Measurements from ENCODE around the gene RTN4R.
"Not testable (repeated sequence)": the region's sequence is repeated elsewhere in the genome, so short reads cannot be mapped to it uniquely, and the experiment has no call there.

RTN4R gene

DNA sequence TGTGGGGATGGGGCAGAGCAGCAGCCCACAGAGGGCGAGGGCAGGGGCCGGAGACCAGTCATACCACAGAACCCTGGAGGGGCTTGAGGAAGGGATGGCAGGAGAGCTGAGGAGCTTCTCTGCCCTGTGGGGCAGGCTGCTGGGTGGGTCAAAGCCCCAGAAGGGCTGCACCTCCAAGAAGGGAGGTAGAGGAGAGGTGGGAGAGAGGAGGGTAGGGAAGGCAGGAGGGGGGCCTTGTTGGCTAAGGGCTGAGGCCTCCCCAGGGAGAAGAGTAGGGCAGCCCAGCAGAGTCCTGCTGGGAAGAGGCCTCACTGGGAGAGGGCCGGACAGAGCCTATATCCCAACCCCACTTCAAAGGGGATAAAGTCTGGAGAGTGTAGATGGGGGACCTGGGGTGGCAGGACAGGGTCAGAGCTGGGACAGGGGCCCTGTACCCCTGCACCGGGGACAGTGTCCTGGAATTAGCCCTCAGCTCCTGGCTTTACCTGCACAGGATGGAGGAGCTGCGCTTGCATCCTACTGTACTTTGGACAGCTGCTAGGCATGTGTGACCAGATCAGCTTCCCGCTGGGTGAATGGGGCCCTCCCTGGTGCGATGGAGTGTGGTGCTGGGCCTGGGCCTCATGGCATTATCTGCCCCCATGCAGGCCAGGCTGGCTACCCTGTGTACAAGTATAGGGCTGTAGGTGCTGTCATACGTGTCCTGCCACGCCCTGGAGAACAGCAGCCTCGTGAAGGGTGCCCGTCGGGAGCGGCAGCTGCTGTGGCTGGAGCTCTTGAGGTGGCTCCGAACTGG lies 44.5 kb upstream of the RTN4R start:
- FAIRE-seq (no peak), DNase-seq (ENCODE audit: insufficient read length, low spot score) (no peak)
- TF ChIP-seq PAX5 (IDR thresholded peaks at IDR 0.05; ENCODE audit: insufficient read depth, low read length, severe bottlenecking), result no peak
- TF ChIP-seq POLR2A (IDR thresholded peaks at IDR 0.05; ENCODE audit: low read depth, low read length), result no peak
- TF ChIP-seq TAF1 (IDR thresholded peaks at IDR 0.05; ENCODE audit: low read depth, low read length), result no peak
- no peak for TF ChIP-seq POLR2AphosphoS5 (IDR thresholded peaks at IDR 0.05; ENCODE audit: low read depth, low read length)

DNA sequence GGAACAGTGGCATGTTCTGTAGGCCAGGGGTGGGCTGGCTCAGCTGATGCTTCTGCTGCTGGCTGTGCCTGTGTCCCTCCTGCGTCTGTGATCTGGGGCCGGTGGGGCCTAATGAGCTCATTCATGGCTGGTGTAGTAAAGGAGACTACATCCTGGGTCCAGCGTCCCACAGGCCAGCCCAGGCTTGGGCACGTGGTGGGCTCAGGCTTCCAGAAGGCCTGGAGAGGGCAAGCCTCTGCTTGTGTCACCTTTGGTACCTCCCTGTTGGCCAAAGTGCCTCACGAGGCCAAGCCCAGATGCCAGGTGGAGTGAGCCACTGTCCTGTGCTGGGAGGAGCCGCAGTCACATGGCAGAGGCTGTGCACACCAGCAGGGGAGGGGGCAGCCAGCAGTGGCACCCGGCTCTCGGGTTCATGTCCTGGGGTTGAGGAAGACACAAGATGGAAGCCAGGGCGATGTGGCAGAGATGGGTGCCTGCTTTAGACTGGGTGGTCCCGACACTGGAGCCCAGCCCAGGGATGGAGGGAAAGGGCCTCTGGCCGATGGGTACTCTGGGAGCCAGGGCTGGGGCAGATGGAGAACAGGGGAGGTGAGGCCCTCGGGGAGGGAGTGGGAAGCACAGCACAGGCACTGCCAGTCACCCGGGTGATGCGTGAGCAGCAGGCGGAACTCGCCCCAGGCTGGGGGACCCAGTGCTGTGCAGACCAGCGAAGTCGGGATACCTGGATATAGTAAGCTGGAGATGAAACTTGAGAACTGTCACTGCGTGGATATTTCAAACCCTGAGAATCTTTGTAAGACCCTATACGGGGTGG lies 43.3 kb upstream of the RTN4R start:
- not testable (repeated sequence) for FAIRE-seq; DNase-seq (ENCODE audit: insufficient read length, low spot score)

DNA sequence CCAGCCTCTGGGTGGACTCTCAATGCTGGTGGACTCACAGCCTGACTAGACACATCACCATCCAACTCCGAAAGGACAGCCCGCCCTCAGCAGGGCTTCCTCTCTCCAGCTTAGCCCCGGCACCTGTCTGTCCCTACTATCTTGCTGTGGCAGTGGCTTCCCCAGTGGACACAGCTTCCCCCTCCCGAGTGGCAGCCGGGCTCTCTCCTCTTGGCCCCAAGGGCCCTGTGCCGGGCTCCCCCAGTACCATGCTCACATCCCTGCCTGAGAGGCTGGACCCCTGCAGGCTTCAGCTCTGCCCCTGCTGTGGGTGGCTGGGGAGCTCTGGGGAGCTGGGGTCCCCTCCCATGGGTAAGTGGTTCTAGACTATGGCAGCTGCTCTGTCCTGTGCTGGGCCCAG lies 42.7 kb upstream of the RTN4R start:
- not testable (repeated sequence) for DNase-seq (ENCODE audit: insufficient read length, low spot score); FAIRE-seq

DNA sequence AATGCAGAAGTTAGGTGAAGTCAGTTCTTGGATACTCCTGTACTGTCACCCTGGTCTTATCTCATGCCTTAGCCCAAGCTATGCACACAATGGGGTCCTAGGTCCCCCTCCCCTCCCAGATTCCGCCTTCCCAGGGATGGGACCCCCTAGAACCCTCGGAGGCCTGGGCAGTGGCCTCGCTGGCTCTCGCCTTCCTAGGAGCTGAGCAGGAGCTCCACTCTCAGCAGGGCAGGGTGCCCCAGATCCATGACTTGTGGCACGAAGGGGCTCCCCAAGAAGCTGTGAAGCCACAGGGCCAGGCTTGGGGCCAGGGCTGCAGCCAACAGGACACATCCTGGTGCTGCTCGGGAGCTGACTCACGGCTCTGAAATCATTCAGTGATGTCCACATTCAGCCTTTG lies 42.1 kb upstream of the RTN4R start:
- DNase-seq (ENCODE audit: insufficient read length, low spot score); FAIRE-seq: not testable (repeated sequence)

DNA sequence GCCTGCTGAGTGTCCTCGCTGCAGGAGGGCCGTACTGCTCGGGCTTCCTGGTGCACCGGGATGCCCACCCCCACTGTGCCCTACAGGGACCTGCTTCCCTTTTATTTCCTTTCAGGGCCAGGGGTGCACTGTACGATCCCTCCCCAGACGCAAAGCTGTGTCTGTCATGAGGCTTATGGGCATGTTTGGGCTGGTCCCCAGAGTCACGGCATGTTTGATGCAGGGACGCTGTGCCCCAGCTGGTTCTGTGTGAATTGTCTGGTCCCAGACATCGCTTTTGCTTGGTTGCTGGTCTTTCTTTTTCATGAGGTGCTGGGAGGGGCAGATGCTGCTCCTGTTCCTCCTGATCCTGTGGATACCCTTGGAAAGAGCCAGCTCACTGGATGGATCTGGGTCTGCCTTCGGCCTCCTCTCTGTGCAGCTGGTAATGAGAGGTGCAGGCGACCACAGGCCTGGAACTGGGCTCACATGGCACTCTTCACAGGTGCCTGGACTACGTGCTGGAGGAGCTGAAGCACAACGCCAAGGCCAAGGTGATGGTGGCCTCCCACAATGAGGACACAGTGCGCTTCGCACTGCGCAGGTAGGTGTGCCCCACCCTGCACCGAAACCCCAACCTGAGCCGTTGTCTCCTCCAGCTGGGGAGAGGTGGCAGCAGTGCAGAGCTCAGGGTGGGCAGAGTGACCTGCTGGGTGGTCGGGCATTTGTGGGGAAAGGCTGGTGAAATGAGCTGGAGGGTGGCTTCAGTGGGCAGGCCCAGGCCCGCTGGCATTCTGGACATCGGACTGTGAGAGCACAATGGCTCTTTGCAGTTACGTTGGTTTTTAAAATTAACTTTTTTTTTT lies 40.9 kb upstream of the RTN4R start:
- not testable (repeated sequence) for DNase-seq (ENCODE audit: insufficient read length, low spot score); FAIRE-seq

DNA sequence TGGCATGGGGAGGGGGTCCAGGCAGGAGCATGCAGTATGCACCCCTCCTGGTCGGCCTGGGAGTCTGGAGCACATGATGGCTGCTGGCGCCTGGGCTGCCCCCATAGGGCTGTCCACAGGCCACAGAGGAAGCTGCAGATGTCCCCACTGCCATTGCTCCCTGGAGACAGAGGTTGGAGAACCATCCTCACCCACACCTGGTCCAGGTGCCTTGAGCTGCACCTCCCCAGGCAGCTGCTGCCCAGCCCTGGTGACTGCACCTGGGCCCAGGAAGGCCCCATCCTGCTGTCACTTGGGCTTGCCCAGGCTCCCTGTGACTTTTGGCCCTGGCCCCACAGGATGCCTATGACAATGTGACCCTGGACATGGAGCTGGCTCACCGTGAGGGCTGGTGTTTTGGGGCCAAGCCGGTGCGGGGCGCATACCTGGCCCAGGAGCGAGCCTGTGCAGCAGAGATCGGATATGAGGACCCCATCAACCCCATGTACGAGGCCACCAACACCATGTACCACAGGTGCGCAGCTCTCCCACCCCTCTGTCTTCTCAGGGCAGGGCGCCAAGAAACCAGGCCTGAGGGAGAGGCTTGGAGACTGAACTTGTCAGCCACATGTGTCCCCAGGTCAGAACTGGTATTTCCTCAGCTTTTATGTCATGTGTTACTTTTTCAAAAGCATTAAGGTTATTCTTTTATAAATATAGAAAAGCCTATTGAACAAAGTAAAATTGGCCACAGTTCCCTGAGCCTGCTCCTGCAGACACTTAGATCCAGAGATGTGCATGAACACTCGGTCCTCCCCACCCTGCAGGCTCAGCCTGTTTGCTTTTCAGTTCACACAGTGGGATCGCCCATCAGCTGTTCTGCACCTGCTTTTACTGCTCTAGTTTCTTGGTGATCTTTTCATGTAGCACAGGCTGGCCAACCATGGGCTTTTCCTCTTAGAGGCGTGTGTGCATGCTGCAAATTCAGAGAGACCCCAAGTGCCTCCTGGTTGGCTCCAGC lies 39.6 kb upstream of the RTN4R start:
- FAIRE-seq; DNase-seq (ENCODE audit: insufficient read length, low spot score): not testable (repeated sequence)

DNA sequence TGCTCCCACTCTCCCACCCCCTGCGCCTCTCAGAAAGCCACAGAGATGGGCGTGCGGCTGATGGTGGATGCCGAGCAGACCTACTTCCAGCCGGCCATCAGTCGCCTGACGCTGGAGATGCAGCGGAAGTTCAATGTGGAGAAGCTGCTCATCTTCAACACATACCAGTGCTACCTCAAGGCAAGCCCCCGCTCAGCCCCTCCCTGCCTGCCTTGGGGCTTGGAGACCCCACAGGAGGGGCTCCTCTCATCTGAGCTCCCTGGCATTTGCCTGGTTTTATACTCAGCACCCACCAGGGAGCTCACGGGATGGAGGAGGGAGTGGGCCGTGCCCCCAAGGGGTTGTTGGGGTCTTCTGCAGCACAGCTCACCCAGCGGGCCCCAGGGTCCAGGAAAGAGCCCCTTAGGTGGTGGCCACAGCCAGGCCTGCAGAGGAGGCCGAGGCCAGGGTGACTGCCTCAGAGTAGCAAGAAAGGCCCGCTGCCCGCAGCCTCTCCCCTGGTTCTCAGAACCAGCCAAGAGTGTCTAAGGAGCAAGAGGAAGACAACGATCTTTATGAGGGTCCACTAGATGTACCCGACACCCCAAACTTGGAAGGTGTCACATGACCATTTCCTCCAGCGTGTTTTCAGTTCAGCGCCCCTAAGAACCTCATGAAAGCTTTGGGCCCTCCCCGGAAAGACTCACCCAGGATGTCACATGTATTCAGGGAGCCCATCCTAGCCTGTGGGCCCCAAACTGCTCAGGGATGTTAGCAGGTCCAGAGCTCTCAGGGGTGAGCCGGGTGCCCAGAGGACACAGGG lies 38.7 kb upstream of the RTN4R start:
- not testable (repeated sequence) for FAIRE-seq; DNase-seq (ENCODE audit: insufficient read length, low spot score)

DNA sequence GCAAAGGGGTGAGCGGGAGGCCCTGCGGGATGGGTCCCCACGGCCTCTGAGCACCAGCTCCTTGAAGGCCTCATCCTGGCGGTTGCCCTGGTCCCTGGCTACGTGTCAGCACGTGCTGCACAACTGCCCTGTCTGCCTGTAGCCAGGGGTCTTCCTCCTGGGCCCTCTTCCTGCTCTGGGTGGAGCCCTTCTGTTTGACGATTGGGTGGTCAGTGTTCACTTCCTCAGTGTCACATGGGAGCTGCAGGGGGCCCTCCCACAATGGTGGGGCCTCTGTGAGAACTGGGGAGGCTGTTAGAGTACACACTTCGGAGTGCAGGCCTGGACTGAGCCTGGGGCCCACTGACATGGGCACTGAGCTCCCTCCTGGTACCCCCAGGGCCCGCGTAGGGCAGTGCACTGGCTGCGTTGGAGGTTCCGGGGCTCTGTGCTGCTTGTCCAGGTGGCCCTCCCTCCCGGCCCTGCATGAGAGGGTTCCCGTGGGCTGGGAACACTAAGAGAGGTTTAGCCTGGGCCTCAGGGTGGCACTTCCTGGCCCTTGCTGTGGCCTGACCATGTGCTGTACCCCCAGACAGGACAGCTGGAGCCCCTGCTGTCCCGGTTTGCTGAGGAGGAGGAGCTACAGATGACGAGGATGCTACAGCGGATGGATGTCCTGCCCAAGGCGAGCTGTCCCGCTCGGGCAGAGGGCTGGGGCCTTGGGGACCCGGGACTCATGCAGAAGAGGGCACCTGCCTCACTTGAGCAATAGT lies 38.0 kb upstream of the RTN4R start:
- FAIRE-seq (no peak), DNase-seq (ENCODE audit: insufficient read length, low spot score) (no peak)
- no peak for TF ChIP-seq TAF1 (IDR thresholded peaks at IDR 0.05; ENCODE audit: low read depth, low read length)
- no peak for TF ChIP-seq POLR2A (IDR thresholded peaks at IDR 0.05; ENCODE audit: low read depth, low read length)
- TF ChIP-seq SPI1 (IDR thresholded peaks at IDR 0.05; ENCODE audit: low read depth, low read length), result no peak
- no peak for TF ChIP-seq POLR2AphosphoS5 (IDR thresholded peaks at IDR 0.05; ENCODE audit: low read depth, low read length)
- no peak for TF ChIP-seq POU2F2 (IDR thresholded peaks at IDR 0.05; ENCODE audit: low read depth, low read length)
- no peak for TF ChIP-seq PAX5 (IDR thresholded peaks at IDR 0.05; ENCODE audit: insufficient read depth, low read length, severe bottlenecking)

DNA sequence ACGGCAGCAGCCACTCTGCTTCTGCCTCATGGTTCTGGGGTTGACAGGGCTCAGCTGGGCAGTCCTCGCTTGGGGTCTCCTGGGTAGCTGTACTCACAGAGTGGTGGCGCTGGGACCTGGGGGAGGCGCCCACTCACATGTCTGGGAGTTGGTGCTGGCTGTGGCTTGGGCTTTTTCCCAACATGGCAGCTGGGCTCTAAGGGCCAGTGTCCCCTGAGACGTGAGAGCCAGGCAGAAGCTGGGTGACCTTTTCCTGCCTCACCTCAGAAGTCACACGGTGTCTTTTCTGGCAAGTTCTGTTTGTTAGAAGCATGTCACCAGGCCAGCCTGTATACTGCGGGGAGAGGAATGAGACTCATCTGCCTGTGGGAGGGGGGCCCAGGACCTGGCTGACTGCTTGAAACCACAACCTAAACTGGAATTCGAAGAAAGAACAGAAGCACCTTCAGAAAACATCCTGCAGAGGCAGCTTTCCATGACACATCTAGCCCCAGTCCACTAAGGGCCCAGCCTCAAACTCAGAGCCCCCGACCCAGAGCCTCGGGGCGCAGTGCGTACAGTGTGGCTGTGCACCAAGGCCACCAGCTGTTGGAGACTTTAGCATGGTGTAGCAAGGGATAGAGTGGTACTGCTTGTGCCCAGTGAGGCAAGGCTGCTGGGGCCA lies 37.2 kb upstream of the RTN4R start:
- FAIRE-seq; DNase-seq (ENCODE audit: insufficient read length, low spot score): not testable (repeated sequence)
